Esophagus squamous epithelium (tissue), 5 donors: ENCODE results near the gene ZSCAN25. TPM values are rescaled to one million over a fixed set of nuclear protein-coding genes. Genes with fewer than 3 reads are reported as not detected.

Source experiments
- DNase-seq: peaks from one replicate; lab custom pipeline; 2025; lab: John Stamatoyannopoulos, UW
- H3K27ac ChIP-seq, 4 donors: fragments of 200-600 bp; sonication (generic); one replicate each; pipeline ENCODE4 v1.5.1; 2016 to 2019; ENCODE audit warnings: mild to moderate bottlenecking in 1 of 4
- H3K27me3 ChIP-seq, 4 donors: fragments of 200-600 bp; sonication (generic); 1 replicate in 3 of 4; 2 replicates in 1 of 4; pipeline versions ENCODE4 v1.5.1 to v1.6.0; 2017 to 2021; ENCODE audit warnings: antibody characterized with exemption in 1 of 4
- H3K36me3 ChIP-seq, 3 donors: fragments of 200-600 bp; sonication (generic); one replicate each; pipeline ENCODE4 v1.5.1; 2016 to 2019
- H3K4me1 ChIP-seq, 3 donors: fragments of 200-600 bp; sonication (generic); one replicate each; pipeline ENCODE4 v1.5.1; 2017 to 2019
- H3K4me3 ChIP-seq, 4 donors: fragments of 200-600 bp; sonication (generic); 1 replicate in 3 of 4; 2 replicates in 1 of 4; pipeline ENCODE4 v1.5.1; 2016 to 2019; ENCODE audit warnings: mild to moderate bottlenecking in 2 of 4, moderate library complexity in 1 of 4
- H3K9me3 ChIP-seq, 3 donors: fragments of 200-600 bp; sonication (generic); one replicate each; pipeline ENCODE4 v1.5.1; 2016 to 2019
- CTCF ChIP-seq, 6 experiments: fragments of 450-650 bp in 4 of 6; fragments of 200-600 bp in 2 of 6; sonication (generic) in 2 of 6; IDR thresholded peaks; one replicate each; pipeline ENCODE4 v1.5.1; 2016 to 2019; ENCODE audit warnings: antibody characterized with exemption in 6 of 6, mild to moderate bottlenecking in 4 of 6, moderate library complexity in 4 of 6
- POLR2A ChIP-seq, 4 donors: fragments of 450-650 bp; IDR thresholded peaks; one replicate each; pipeline ENCODE4 v1.6.1; 2017; ENCODE audit warnings: antibody characterized with exemption in 4 of 4, mild to moderate bottlenecking in 4 of 4, moderate library complexity in 3 of 4
- WGBS, 2 donors: methylation state at CpG; one replicate each; pipeline ENCODE4 v1.1.5; 2018; 5-methylcytosine and 5-hydroxymethylcytosine counted together
- intact Hi-C: fragments of 100-400 bp; cut with DNase I; formaldehyde crosslinking; loops from one replicate; pipeline ENCODE4 v1.15.0; 2022
- total RNA-seq, 4 donors: library from RNA; depleted of rRNA; stranded (reverse); fragments of >200 nt; gene quantifications; one replicate each; pipeline ENCODE4 v1.1.0, GENCODE V29; 2016
- donor health status: DM: yes; HTN: yes; CAD: no.

The ZSCAN25 gene
- total RNA-seq, 4 donors from 2014 or later, result 8.0 to 19.1 (median 14.9) TPM

- Histone ChIP-seq H3K4me3 (no peak overlapping the region), H3K9me3 (no peaks in the 10 kb centered on the region), H3K36me3 (peaks cover 20 to 55% (median 20%) of the 10 kb centered on the region in 3 donors), H3K27me3 (no peaks in the 10 kb centered on the region), H3K27ac (no peak overlapping the region), H3K4me1 (peaks cover 15 to 42% (median 26%) of the 10 kb centered on the region in 3 donors)
- TF ChIP-seq POLR2A (IDR thresholded peaks at IDR 0.05), result no peak
- no peak for TF ChIP-seq CTCF (IDR thresholded peaks at IDR 0.05)
- intact Hi-C loops, result no loop called here
- no peak for DNase-seq
- WGBS, 2 donors, result 76 to 85% methylated on average over 3 of the region's 3 CpGs
Measured at GRCh38 chr7:99618726-99619125, 2.0 kb downstream of the ZSCAN25 start.

- H3K36me3 ChIP-seq, result peaks cover 28 to 64% (median 30%) of the 10 kb centered on the region in 3 donors
- no peaks in the 10 kb centered on the region for H3K27me3 ChIP-seq
- no peak overlapping the region for H3K27ac ChIP-seq
- peaks cover 18 to 46% (median 28%) of the 10 kb centered on the region in 3 donors for H3K4me1 ChIP-seq
- DNase-seq, result no peak
- TF ChIP-seq CTCF (IDR thresholded peaks at IDR 0.05), result no peak
- no peak for TF ChIP-seq POLR2A (IDR thresholded peaks at IDR 0.05)
- 90 to 92% methylated on average over 5 to 9 of the region's 18 CpGs for WGBS, 2 donors
- no peaks in the 10 kb centered on the region for H3K9me3 ChIP-seq
- intact Hi-C loops, result no loop called here
- H3K4me3 ChIP-seq, result no peak overlapping the region
Measured at GRCh38 chr7:99619571-99620130, 2.9 kb downstream of the ZSCAN25 start.

GRCh38 chr7:99621271-99621670, 4.5 kb downstream of the ZSCAN25 start:
- peaks cover 15 to 42% (median 25%) of the 10 kb centered on the region in 3 donors for H3K4me1 ChIP-seq
- no peak for DNase-seq
- intact Hi-C loops, result no loop called here

GRCh38 chr7:99622596-99622995, 5.8 kb downstream of the ZSCAN25 start:
- intact Hi-C loops, result no loop called here
- DNase-seq, result no peak
- WGBS, 2 donors, result 60 to 75% methylated on average over 10 of the region's 10 CpGs
- Histone ChIP-seq H3K9me3 (no peaks in the 10 kb centered on the region), H3K27me3 (no peaks in the 10 kb centered on the region), H3K27ac (peak overlapping the region; percentile 15 to 59 (median 41)), H3K36me3 (peaks cover 37 to 94% (median 45%) of the 10 kb centered on the region in 3 donors), H3K4me1 (peaks cover 10 to 35% (median 21%) of the 10 kb centered on the region in 3 donors), H3K4me3 (no peak overlapping the region)
- TF ChIP-seq POLR2A (IDR thresholded peaks at IDR 0.05) (no peak), CTCF (IDR thresholded peaks at IDR 0.05) (no peak)

More at GRCh38 chr7:99621271-99621670, 4.5 kb downstream of the ZSCAN25 start:
- TF ChIP-seq CTCF (IDR thresholded peaks at IDR 0.05), result no peak
- no peak for TF ChIP-seq POLR2A (IDR thresholded peaks at IDR 0.05)
- Histone ChIP-seq H3K9me3 (no peaks in the 10 kb centered on the region), H3K4me3 (no peak overlapping the region), H3K27ac (no peak overlapping the region), H3K36me3 (peaks cover 32 to 81% (median 43%) of the 10 kb centered on the region in 3 donors), H3K27me3 (no peaks in the 10 kb centered on the region)
- 87 to 90% methylated on average over 2 to 5 of the region's 5 CpGs for WGBS, 2 donors

- Histone ChIP-seq H3K9me3 (no peaks in the 10 kb centered on the region), H3K27me3 (no peaks in the 10 kb centered on the region), H3K4me1 (peaks cover 6 to 29% (median 15%) of the 10 kb centered on the region in 3 donors), H3K36me3 (peaks cover 41 to 100% (median 45%) of the 10 kb centered on the region in 3 donors), H3K27ac (peak overlapping the region; percentile 15 to 59 (median 46)), H3K4me3 (no peak overlapping the region)
- TF ChIP-seq CTCF (IDR thresholded peaks at IDR 0.05), result no peak
- no peak for TF ChIP-seq POLR2A (IDR thresholded peaks at IDR 0.05)
- no peak for DNase-seq
- WGBS, 2 donors, result 21 to 43% methylated on average over 3 to 6 of the region's 7 CpGs
- intact Hi-C loops, result no loop called here
Measured at GRCh38 chr7:99623091-99623693, 6.4 kb downstream of the ZSCAN25 start.
